Measurements from ENCODE around the gene FXYD5. TPM values are rescaled to one million over a fixed set of nuclear protein-coding genes. Genes with fewer than 3 reads are reported as not detected.
"Not testable (repeated sequence)": the region's sequence is repeated elsewhere in the genome, so short reads cannot be mapped to it uniquely, and the experiment has no call there.

The FXYD5 gene
- total RNA-seq, 2 experiments from 2014 or later = 262 to 354 TPM

DNA sequence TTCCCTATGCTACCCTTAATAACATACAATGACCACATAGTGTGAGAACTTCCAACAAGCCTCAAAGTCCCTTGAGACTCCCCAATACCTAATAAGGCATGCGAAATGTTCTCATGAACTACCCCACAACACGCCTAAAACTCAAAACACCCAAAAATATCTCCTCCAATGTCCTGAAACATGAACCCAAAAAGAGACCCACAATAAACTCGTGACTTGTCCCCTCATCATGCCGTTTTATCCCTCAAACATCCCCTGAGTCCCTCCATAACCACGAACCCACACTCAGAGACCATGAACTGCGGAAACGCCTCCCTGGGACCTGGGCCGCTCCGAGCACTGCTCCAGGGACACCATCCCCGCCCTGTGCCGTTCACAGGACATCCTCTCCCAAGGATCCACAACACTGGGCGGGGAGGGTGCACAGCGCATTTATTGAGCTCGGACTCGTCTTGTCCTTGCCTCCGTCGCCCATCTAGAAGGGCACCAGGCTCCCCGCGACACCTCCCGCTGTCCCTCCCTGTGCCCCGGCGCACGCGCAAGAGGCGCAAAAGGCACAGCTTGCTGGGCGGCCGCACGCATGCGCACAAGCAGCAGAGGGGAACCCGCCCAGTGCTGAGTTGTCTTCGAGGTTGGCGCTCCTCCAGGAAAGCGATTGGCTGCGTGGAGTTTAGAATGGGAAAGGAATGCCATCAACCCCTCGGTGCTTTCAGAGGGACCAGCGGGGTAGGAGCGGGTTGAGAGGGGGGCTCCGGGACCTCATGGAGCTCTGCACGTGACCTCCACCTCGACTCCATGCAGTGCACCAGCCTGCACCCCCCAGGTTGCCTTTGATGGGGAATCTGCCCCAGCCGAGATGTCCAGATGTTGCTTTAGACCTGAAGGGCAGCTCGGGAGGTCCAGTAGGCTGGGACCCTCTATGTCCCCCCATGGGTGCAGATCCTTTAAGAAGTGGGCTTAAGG lies 30.2 kb upstream of the FXYD5 start:
- H3K4me3 Mint-ChIP-seq = peak overlapping the region; percentile 67
- H3K27ac Mint-ChIP-seq = peak overlapping the region; percentile 39
- no peaks in the 10 kb centered on the region for H3K27me3 Mint-ChIP-seq
- DNase-seq (peak; percentile 90), ATAC-seq (peak; percentile 98)
- CTCF ChIA-PET = interaction anchor here (0.6 to 4.7 kb wide), 7 partner anchors 11 to 127 kb away, joined by 3 to 24 read pairs (median 5); partner anchors contain the start of gene LGI4
- peaks cover 12% of the 10 kb centered on the region for H3K4me1 Mint-ChIP-seq
- H3K9me3 Mint-ChIP-seq (ENCODE audit: low read depth) = no peaks in the 10 kb centered on the region
- H3K36me3 Mint-ChIP-seq = no peaks in the 10 kb centered on the region

DNA sequence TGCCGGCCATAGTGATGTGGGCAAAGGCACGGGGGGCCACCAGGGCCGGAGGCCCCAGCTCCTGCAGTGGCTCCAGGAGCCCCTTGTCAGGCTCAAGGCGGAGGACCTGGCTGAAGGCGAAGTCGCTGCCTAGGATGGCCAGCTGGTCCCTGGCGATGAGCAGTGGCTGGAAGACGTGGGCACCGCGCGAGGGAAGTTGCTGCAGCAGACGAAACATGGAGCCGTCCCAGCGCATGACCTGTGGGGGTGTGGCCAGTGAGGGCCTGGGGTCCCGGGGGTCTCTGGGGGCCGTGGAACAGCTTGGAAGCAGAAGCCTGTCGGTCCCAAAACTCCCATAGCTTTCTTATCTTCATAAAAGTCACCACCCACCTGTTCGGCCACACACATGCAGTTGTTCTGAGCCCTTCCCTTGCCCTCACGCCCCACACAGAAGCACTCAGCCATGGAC lies 29.2 kb upstream of the FXYD5 start:
- CTCF ChIA-PET = interaction anchor here (1.0 to 4.7 kb wide), 4 partner anchors 11 to 124 kb away, joined by 3 to 24 read pairs (median 5); partner anchors contain the start of gene LGI4
- H3K4me1 Mint-ChIP-seq = peaks cover 12% of the 10 kb centered on the region
- no peaks in the 10 kb centered on the region for H3K9me3 Mint-ChIP-seq (ENCODE audit: low read depth)
- no peaks in the 10 kb centered on the region for H3K27me3 Mint-ChIP-seq
- no peak for ATAC-seq
- no peak overlapping the region for H3K27ac Mint-ChIP-seq
- no peaks in the 10 kb centered on the region for H3K36me3 Mint-ChIP-seq
- DNase-seq = no peak
- H3K4me3 Mint-ChIP-seq = no peak overlapping the region

DNA sequence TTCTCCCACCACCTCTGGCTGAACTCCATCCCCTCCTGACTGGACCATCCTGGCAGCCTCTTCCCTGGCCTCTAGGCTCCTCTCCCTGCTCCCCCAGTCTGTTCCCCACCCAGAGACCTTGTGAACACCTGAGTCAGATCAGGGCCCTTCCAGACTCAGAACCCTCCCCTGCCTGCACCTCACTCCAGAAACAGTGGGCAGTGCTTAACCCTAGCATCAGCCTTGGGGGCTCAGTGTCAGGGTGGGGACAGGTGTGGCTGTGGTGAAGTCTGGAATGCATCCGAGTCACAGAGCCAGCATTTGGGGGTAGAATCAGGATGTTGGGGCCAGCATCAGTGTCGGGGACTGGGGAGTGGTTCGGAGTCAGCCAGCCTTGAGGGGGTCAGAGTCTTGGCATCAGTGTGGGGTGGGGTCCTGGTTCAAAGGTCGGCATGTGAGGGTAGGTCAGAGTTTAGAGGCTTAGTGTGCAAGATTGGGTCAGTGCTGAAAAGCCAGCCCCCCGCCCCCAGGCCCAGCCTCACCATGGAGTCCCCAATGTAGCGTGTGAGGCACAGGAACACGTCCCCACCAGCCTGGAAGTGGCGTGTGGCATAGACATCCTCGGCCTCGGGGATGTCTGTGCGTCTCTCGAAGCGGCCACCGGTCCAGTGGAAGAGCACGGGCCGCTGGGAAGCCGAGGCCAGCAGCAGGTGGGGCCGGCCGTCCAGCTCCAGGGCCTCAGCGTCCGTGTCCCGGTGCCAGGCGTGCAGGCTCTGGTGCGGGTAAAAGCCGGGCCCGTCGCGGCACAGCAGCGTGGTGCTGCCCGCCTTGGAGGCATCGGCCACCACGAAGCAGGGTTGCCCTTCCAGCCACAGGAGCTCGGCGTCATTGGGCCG lies 28.5 kb upstream of the FXYD5 start:
- ATAC-seq (no peak), DNase-seq (no peak)
- Mint-ChIP-seq H3K4me3 (no peak overlapping the region), H3K27ac (no peak overlapping the region), H3K4me1 (peaks cover 12% of the 10 kb centered on the region), H3K36me3 (no peaks in the 10 kb centered on the region), H3K9me3 (ENCODE audit: low read depth) (no peaks in the 10 kb centered on the region), H3K27me3 (no peaks in the 10 kb centered on the region)
- CTCF ChIA-PET = interaction anchor here (4.7 kb wide), 1 partner anchor 10 kb away, joined by 24 read pairs; the partner anchor contains the start of gene LGI4

DNA sequence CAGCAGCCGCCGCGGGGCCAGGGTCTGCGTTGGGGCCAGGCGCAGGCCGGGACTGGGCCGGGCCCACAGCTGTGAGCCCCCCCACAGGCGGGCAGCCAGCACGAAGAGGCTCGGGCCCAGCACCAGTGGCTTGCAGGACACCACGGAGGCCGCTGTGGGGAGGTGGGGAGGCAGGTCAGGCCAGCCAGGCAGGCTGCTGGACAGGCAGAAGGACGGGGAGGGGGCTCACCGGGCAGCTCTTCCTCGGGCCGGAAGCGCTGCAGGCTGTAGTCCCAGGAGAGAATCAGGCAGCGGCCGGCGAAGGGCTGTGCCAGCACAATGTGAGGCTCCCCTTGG lies 27.9 kb upstream of the FXYD5 start:
- no peaks in the 10 kb centered on the region for H3K27me3 Mint-ChIP-seq

DNA sequence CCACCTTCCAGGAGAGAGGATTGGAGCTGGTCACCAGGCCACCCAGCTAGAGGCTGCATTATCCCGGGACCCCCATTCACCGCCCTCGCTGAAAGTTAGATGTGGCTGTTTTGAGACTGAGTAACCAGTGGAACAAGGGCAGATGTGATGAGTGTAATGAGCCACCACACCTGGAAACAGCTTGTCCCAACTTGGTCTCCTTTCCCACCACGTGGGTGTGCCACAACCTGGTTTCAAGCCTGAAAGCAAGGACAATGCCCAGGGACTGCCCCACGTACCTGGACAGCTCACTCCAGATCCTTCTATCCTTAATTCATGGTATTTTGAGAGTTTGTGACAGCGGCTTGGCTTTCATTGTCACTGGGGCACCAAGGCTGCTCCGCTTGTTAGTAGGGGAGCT lies 26.7 kb upstream of the FXYD5 start:
- Mint-ChIP-seq H3K4me3 (no peak overlapping the region), H3K9me3 (ENCODE audit: low read depth) (no peaks in the 10 kb centered on the region), H3K27me3 (no peaks in the 10 kb centered on the region), H3K36me3 (no peaks in the 10 kb centered on the region), H3K27ac (no peak overlapping the region), H3K4me1 (peaks cover 12% of the 10 kb centered on the region)
- CTCF ChIA-PET = interaction anchor here (1.1 to 4.7 kb wide), 3 partner anchors 8 to 13 kb away, joined by 3 to 24 read pairs (median 3); partner anchors contain the start of gene LGI4
- ATAC-seq (no peak), DNase-seq (no peak)

More for the DNA sequence above, 27.9 kb upstream of the FXYD5 start:
- Mint-ChIP-seq H3K9me3 (ENCODE audit: low read depth) (no peaks in the 10 kb centered on the region), H3K4me1 (peaks cover 12% of the 10 kb centered on the region), H3K4me3 (no peak overlapping the region), H3K27ac (no peak overlapping the region), H3K36me3 (no peaks in the 10 kb centered on the region)
- ATAC-seq (no peak), DNase-seq (no peak)
- CTCF ChIA-PET = interaction anchor here (1.6 to 4.7 kb wide), 2 partner anchors 9 to 15 kb away, joined by 3 to 24 read pairs; partner anchors contain the start of gene LGI4

DNA sequence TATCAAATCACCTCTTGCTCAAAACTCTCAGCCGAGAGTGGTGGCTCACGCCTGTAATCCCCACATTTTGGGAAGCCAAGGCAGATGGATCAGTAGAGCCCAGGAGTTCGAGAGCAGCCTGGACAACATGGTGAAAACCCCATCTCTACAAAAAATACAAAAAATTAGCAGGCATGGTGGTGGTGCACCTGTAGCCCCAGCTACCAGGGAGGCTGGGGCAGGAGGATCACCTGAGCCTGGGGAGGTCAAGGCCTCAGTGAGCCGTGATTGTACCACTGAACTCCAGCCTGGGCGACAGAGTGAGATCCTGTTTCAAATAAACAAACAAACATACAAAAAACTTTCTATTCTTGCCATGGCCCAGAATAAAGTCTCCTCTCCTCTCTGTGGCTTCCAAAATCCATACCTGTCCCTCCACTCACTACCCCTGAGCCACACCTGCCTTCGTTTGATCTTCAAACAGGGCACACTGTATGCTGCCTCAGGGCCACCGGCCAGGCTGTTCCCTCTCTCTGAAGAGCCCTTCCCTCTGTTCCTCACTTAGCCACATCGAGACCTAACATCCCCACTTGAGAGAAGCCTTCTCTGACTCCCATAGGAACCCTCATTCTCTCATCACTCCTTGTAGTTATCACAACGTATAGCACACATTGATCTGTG lies 26.0 kb upstream of the FXYD5 start:
- H3K27ac Mint-ChIP-seq = no peak overlapping the region
- ATAC-seq = no peak
- peaks cover 12% of the 10 kb centered on the region for H3K4me1 Mint-ChIP-seq
- no peaks in the 10 kb centered on the region for H3K36me3 Mint-ChIP-seq
- no peak for DNase-seq
- no peaks in the 10 kb centered on the region for H3K9me3 Mint-ChIP-seq (ENCODE audit: low read depth)
- CTCF ChIA-PET = no interaction called here
- H3K4me3 Mint-ChIP-seq = no peak overlapping the region
- no peaks in the 10 kb centered on the region for H3K27me3 Mint-ChIP-seq

DNA sequence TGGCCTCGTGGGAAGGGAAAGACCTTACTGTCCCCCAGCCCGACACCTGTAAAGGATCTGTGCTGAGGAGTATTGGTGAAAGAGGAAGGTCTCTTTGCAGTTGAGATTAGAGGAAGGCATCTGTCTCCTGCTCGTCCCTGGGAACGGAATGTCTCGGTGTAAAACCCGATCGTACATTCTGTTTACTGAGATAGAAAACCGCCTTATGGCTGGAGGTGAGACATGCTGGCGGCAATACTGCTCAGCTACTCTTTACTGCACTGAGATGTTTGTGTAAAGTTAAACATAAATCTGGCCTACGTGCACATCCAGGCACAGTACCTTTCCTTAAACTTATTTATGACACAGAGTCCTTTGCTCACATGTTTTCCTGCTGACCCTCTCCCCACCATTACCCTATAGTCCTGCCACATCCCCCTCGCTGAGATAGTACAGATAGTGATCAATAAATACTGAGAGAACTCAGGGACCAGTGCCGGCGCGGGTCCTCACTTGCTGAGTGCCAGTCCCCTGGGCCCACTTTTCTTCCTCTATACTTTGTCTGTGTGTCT lies 24.7 kb upstream of the FXYD5 start:
- H3K4me3 Mint-ChIP-seq; H3K9me3 Mint-ChIP-seq (ENCODE audit: low read depth); ATAC-seq; H3K36me3 Mint-ChIP-seq; H3K27me3 Mint-ChIP-seq; DNase-seq; H3K4me1 Mint-ChIP-seq; H3K27ac Mint-ChIP-seq: not testable (repeated sequence)
- CTCF ChIA-PET = interaction anchor here (1.2 kb wide), 1 partner anchor 12 kb away, joined by 3 read pairs; no protein-coding TSS in a partner anchor

DNA sequence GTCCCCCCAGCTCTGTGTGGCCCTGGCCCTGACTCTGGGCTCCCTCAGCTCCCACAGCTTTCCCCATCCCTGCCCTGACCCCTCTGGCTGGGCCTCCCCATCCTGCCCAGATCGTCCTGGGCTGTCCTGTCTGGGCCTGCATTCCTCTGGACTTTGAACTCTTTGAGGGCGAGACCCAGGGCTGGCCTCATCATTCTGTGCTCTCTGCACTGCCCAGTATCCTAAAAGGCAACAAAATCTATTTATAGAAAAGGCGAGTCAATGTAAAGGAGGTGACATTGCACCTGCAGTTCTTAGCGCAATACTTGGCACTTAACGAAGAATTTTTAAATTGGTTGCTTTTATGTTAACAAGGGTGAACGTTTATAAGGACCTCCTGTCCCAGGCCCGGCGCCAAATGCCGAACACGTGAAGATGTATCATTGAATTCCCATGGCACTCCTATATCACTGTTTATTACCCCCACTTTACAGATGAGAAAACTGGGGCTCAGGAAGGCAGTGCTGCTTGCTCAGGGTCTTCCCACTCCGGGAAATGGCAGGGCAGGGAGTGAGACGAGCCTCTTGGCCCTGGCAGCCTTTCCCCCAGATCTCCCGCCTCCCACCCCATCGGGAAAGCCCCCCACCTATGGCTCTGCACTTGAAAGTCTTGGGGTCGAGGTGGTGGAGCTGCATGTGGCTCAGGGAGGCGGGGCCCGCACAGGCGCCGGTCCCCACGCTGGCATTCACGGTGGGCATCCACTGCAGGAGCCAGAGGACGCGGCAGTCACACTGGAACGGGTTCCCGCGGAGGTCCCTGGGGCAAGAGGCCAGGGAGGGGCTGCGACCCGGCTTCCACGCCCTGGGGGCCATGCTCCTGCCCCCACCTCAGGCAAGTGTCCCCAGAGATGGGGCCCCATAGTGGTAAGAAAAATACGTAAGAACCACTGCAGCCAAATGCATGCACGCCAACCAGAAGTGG lies 23.5 kb upstream of the FXYD5 start:
- Mint-ChIP-seq H3K36me3 (no peaks in the 10 kb centered on the region), H3K4me3 (no peak overlapping the region), H3K27ac (no peak overlapping the region), H3K27me3 (no peaks in the 10 kb centered on the region), H3K4me1 (peaks cover 5% of the 10 kb centered on the region), H3K9me3 (ENCODE audit: low read depth) (no peaks in the 10 kb centered on the region)
- DNase-seq (no peak), ATAC-seq (no peak)
- CTCF ChIA-PET = interaction anchor here (1.2 kb wide), 1 partner anchor 11 kb away, joined by 3 read pairs; no protein-coding TSS in a partner anchor

DNA sequence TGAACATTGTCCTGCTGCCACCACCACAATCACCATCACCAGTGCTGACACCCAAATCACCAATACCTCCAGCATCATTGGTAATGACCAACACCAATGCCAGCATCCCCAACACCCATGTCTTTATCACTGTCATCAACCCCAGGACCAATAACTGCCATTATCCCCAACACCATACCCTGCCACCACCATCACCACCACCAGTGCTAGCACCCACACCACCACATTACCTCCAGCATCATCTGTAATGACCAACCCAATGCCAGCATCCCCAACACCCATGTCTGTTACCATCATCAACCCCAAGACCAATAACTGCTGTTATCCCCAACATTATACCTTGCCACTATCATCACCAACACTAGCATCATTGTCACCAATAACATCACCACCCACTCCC lies 22.3 kb upstream of the FXYD5 start:
- no peak overlapping the region for H3K27ac Mint-ChIP-seq
- no peaks in the 10 kb centered on the region for H3K9me3 Mint-ChIP-seq (ENCODE audit: low read depth)
- no peak for DNase-seq
- no peak for ATAC-seq
- no peak overlapping the region for H3K4me3 Mint-ChIP-seq
- no peaks in the 10 kb centered on the region for H3K36me3 Mint-ChIP-seq
- CTCF ChIA-PET = no interaction called here
- H3K4me1 Mint-ChIP-seq = peaks cover 5% of the 10 kb centered on the region
- peaks cover 3% of the 10 kb centered on the region for H3K27me3 Mint-ChIP-seq

DNA sequence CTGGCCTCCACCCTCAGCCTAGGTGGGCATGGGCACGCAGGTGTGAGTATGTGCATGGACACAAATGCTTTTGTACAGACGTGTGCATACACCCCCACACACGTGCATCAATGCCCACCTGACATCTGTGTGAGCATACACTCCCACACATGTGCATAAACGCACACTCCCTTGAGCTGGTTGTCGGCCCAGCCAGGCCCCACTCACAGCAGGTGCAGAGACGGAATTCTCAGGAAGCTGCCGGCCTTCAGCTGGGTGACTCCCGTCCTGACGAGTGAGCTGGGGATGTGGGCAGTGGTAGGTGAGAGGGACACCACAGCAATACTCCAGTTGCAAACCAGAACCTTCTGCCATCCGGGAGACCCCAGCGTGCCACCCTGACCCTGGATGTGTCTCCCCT lies 20.7 kb upstream of the FXYD5 start:
- ATAC-seq (no peak), DNase-seq (no peak)
- no peak overlapping the region for H3K4me3 Mint-ChIP-seq
- CTCF ChIA-PET = interaction anchor here (2.9 to 3.1 kb wide), 2 partner anchors 19 to 67 kb away, joined by 14 to 19 read pairs; partner anchors contain the start of gene FXYD3
- no peaks in the 10 kb centered on the region for H3K36me3 Mint-ChIP-seq
- peaks cover 5% of the 10 kb centered on the region for H3K4me1 Mint-ChIP-seq
- H3K27me3 Mint-ChIP-seq = peaks cover 6% of the 10 kb centered on the region
- H3K9me3 Mint-ChIP-seq (ENCODE audit: low read depth) = no peaks in the 10 kb centered on the region
- H3K27ac Mint-ChIP-seq = no peak overlapping the region

DNA sequence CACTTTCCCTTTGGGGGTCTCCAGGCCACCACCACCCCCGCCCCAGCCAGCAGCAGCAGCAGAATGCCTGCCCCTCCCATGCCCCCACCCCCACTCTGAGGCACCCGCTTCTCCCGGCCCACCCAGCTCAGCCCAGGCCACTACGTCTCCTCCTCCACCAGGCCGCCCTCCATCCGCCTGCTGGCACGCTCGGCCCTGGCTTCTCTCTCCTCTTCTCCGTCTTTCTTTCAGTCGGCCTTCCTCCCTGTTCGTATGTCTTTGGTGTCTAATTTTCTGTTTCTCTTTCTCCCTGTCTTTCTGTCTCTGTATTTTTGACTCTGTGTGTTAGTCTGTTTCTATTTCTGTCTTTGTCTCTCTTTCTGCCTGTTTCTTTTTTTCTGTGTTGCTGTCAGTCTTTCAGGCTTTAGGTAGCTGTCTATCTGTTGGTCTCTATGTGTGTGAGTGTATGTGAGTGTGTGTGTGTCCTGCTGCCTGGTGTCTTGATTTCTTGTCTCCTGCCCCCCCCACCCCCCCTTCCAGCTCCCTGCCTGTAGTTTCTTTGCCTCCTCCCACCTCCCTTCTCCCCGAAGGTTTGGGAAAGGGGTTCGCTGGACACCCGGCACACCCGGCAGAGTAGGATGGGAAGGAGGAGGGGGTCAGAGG lies 19.8 kb upstream of the FXYD5 start, which contains the start of gene LGI4:
Gene LGI4, minus strand, starts transcription at position 459 of the 642 bp plus-strand sequence. Its CDS starts 379 bp downstream, at position 80.
- Mint-ChIP-seq H3K27me3 (peaks cover 6% of the 10 kb centered on the region), H3K27ac (no peak within 1 kb of the TSS), H3K9me3 (ENCODE audit: low read depth) (no peaks in the 10 kb centered on the region), H3K36me3 (no peaks in the 10 kb centered on the region), H3K4me1 (peaks cover 5% of the 10 kb centered on the region), H3K4me3 (no peak within 1 kb of the TSS)
- CTCF ChIA-PET = interaction anchor here (0.8 to 3.6 kb wide), 14 partner anchors 9 to 360 kb away, joined by 3 to 24 read pairs (median 5); partner anchors contain the start of genes FXYD3 and FXYD5
- no peak for ATAC-seq
- DNase-seq = no peak
